Caco-2 (cell line): Measurements from ENCODE around the gene MAP2K5. TPM values are rescaled to one million over a fixed set of nuclear protein-coding genes. Genes with fewer than 3 reads are reported as not detected.

ENCODE experiments used
- BruUV-seq: library from RNA; stranded (reverse); fragments of 400-500 nt; replicated peaks from 2 replicates; lab custom pipeline; 2021; lab: Mats Ljungman, UMichigan
- CTCF ChIA-PET: fragments of 300-600 bp; sonication (Branson Sonifier 250); formaldehyde crosslinking; loops from one replicate; lab custom pipeline; 2022; ENCODE audit warnings: antibody characterized with exemption; lab: Charles Lee
- POLR2A ChIA-PET: fragments of 300-600 bp; sonication (Branson Sonifier 250); formaldehyde crosslinking; loops from one replicate; lab custom pipeline; 2022; ENCODE audit warnings: antibody characterized with exemption; lab: Charles Lee
- DNase-seq, 2 experiments: peaks; one replicate each; pipeline versions ENCODE4 v3.0.0 to v3.0.0-alpha.2; 2020 to 2022
- H3K27me3 ChIP-seq: replicated peaks from 2 replicates; pipeline ENCODE4 v1.6.0; 2011; ENCODE audit warnings: low read length; ENCODE audit not compliant: control insufficient read depth, insufficient read depth
- H3K36me3 ChIP-seq: 2 replicates; pipeline ENCODE4 v1.5.1; 2011; ENCODE audit warnings: low read length; ENCODE audit not compliant: control insufficient read depth, insufficient read depth
- H3K4me1 ChIP-seq: fragments of 250-450 bp; sonication (Bioruptor Pico); 2 replicates; pipeline ENCODE4 v1.5.1; 2020; ENCODE audit warnings: mild to moderate bottlenecking
- H3K4me3 ChIP-seq: 2 replicates; pipeline ENCODE4 v1.5.1; 2011; ENCODE audit warnings: low read depth, mild to moderate bottlenecking, control low read depth, low read length
- H3K9me3 ChIP-seq: fragments of 250-450 bp; sonication (Bioruptor Pico); 2 replicates; pipeline ENCODE4 v1.5.1; 2020; ENCODE audit warnings: mild to moderate bottlenecking, moderate library complexity
- H3K27ac Mint-ChIP-seq: one replicate; pipeline ENCODE4 v1.8.0; 2022; ENCODE audit warnings: mixed read lengths; ENCODE audit not compliant: unreplicated experiment
- H3K27me3 Mint-ChIP-seq: one replicate; pipeline ENCODE4 v1.8.0; 2022; ENCODE audit warnings: mixed read lengths; ENCODE audit not compliant: insufficient read depth, unreplicated experiment
- H3K36me3 Mint-ChIP-seq: one replicate; pipeline ENCODE4 v1.8.0; 2022; ENCODE audit warnings: mild to moderate bottlenecking, mixed read lengths; ENCODE audit not compliant: insufficient read depth, unreplicated experiment
- H3K4me1 Mint-ChIP-seq: one replicate; pipeline ENCODE4 v1.8.0; 2022; ENCODE audit warnings: low read depth, mixed read lengths; ENCODE audit not compliant: unreplicated experiment
- H3K4me3 Mint-ChIP-seq: one replicate; pipeline ENCODE4 v1.8.0; 2022; ENCODE audit warnings: mild to moderate bottlenecking, moderate library complexity, mixed read lengths; ENCODE audit not compliant: unreplicated experiment
- H3K9me3 Mint-ChIP-seq: one replicate; pipeline ENCODE4 v1.8.0; 2022; ENCODE audit warnings: mixed read lengths; ENCODE audit not compliant: unreplicated experiment
- intact Hi-C: fragments of 100-400 bp; cut with micrococcal nuclease; formaldehyde crosslinking; loops from one replicate; pipeline ENCODE4 v1.10.0; 2022; ENCODE audit not compliant: unreplicated experiment
- total RNA-seq: library from RNA; stranded (reverse); gene quantifications from 2 replicates; pipeline ENCODE4 v1.2.3, GENCODE V29; 2022
- TF ChIP-seq, protein P1 (sequence below), 2 experiments: fragments of 200-600 bp in 1 of 2; IDR thresholded peaks; 1 replicate in 1 of 2; 2 replicates in 1 of 2; pipeline versions ENCODE4 v1.5.1 to v1.8.0; 2011 to 2022; ENCODE audit warnings: antibody characterized with exemption in 1 of 2, control low read depth in 1 of 2, inconsistent platforms in 1 of 2, low read depth in 1 of 2, low read length in 1 of 2, mild to moderate bottlenecking in 1 of 2, moderate library complexity in 1 of 2; ENCODE audit not compliant: insufficient read depth in 1 of 2, severe bottlenecking in 1 of 2, unreplicated experiment in 1 of 2

Gene MAP2K5
- total RNA-seq, 1 experiment from 2014 or later, result 12.2 TPM

DNA sequence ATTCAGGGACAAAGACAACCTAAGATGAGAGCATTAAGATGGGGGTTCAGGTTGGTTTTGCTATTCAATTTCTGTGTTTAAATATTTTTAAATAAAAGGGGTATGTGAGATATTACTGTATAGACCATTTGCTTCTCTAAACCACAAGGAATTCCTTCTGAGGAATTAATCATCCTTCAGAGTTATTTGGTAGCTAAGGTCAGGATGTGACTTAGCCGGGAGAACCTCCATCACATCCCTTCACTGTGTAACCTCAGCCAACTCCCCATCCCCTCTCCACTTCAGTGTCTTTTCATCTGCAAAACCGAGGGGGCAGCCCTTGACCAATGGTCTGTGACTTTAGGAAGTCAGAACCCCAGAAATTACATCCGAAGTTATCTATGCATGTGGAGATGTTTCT, 234.1 kb downstream of the MAP2K5 start:
- no peaks in the 10 kb centered on the region for H3K27me3 ChIP-seq
- TF ChIP-seq, protein P1, sequence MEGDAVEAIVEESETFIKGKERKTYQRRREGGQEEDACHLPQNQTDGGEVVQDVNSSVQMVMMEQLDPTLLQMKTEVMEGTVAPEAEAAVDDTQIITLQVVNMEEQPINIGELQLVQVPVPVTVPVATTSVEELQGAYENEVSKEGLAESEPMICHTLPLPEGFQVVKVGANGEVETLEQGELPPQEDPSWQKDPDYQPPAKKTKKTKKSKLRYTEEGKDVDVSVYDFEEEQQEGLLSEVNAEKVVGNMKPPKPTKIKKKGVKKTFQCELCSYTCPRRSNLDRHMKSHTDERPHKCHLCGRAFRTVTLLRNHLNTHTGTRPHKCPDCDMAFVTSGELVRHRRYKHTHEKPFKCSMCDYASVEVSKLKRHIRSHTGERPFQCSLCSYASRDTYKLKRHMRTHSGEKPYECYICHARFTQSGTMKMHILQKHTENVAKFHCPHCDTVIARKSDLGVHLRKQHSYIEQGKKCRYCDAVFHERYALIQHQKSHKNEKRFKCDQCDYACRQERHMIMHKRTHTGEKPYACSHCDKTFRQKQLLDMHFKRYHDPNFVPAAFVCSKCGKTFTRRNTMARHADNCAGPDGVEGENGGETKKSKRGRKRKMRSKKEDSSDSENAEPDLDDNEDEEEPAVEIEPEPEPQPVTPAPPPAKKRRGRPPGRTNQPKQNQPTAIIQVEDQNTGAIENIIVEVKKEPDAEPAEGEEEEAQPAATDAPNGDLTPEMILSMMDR (IDR thresholded peaks at IDR 0.05; ENCODE audit: insufficient read depth in 1 of 2, low read depth in 1 of 2, low read length in 1 of 2, severe bottlenecking in 1 of 2, unreplicated experiment in 1 of 2), result no peak

DNA sequence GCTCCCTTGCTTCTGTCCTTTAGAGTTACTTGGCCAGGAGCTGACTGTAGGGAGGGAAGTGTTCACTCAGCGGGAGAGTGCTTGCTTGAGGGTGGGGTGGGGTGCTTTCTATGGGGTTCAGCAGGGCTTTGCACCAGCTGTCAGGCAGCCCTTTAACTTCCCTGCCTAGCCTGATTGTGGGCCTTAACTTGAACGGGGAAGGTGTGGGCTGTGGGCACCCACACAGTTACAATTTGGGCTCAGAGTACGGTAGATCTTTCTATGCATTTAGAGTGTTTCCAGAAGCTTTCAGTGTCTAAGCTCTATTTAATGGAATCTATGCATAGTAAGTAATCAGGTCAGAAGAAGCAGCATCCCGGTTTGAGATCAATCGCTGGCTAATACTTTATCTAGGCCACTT, 234.6 kb downstream of the MAP2K5 start:
- H3K27me3 ChIP-seq, result no peaks in the 10 kb centered on the region
- no peak overlapping the region for H3K4me3 Mint-ChIP-seq
- ChIA-PET CTCF (no interaction called here), POLR2A (no interaction called here)
- H3K4me3 ChIP-seq, result no peak overlapping the region
- DNase-seq, result no peak
- H3K9me3 ChIP-seq, result no peaks in the 10 kb centered on the region
- H3K27me3 Mint-ChIP-seq, result no peaks in the 10 kb centered on the region
- TF ChIP-seq, protein P1 (IDR thresholded peaks at IDR 0.05; ENCODE audit: insufficient read depth in 1 of 2, low read depth in 1 of 2, low read length in 1 of 2, severe bottlenecking in 1 of 2, unreplicated experiment in 1 of 2), result no peak
- no peaks in the 10 kb centered on the region for H3K4me1 ChIP-seq
- no peaks in the 10 kb centered on the region for H3K36me3 ChIP-seq
- BruUV-seq, result no TSS peak
- intact Hi-C loops, result no loop called here
- H3K4me1 Mint-ChIP-seq, result no peaks in the 10 kb centered on the region
- H3K27ac Mint-ChIP-seq, result no peak overlapping the region
- no peaks in the 10 kb centered on the region for H3K9me3 Mint-ChIP-seq
- peaks cover 6% of the 10 kb centered on the region for H3K36me3 Mint-ChIP-seq

More for the DNA sequence above, 234.1 kb downstream of the MAP2K5 start:
- H3K4me3 Mint-ChIP-seq, result no peak overlapping the region
- H3K36me3 Mint-ChIP-seq, result peaks cover 6% of the 10 kb centered on the region
- intact Hi-C loops, result no loop called here
- no peaks in the 10 kb centered on the region for H3K9me3 ChIP-seq
- POLR2A ChIA-PET, result no interaction called here
- no peak for DNase-seq
- no peak overlapping the region for H3K27ac Mint-ChIP-seq
- CTCF ChIA-PET, result no interaction called here
- no peaks in the 10 kb centered on the region for H3K36me3 ChIP-seq
- H3K4me1 ChIP-seq, result no peaks in the 10 kb centered on the region
- no peaks in the 10 kb centered on the region for H3K9me3 Mint-ChIP-seq
- H3K4me3 ChIP-seq, result no peak overlapping the region
- H3K27me3 Mint-ChIP-seq, result no peaks in the 10 kb centered on the region
- no TSS peak for BruUV-seq
- H3K4me1 Mint-ChIP-seq, result no peaks in the 10 kb centered on the region

DNA sequence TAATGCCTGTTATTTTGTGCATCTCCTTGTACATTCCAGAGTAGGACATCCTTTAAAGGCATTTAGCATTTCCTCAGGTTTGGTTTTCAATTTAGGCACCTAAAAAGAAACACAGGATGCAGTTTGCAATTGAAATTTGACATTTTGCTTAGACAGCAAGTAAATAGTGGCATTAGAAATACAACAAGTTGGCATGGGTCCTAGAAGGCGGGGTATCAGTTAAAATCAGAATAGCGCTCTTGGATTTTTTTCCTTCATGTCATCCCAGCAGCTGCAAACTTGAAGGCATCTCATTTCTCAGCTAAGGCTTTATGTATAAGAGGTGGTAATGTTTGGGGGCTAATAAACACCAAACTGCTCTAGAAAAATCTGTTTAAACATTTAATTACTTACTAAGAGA, 235.3 kb downstream of the MAP2K5 start:
- no peak for DNase-seq
- Mint-ChIP-seq H3K27ac (no peak overlapping the region), H3K27me3 (no peaks in the 10 kb centered on the region), H3K9me3 (no peaks in the 10 kb centered on the region), H3K4me3 (no peak overlapping the region), H3K4me1 (no peaks in the 10 kb centered on the region), H3K36me3 (peaks cover 6% of the 10 kb centered on the region)
- intact Hi-C loops, result no loop called here
- Histone ChIP-seq H3K27me3 (no peaks in the 10 kb centered on the region), H3K9me3 (no peaks in the 10 kb centered on the region), H3K36me3 (no peaks in the 10 kb centered on the region), H3K4me3 (no peak overlapping the region), H3K4me1 (no peaks in the 10 kb centered on the region)
- TF ChIP-seq, protein P1 (IDR thresholded peaks at IDR 0.05; ENCODE audit: insufficient read depth in 1 of 2, low read depth in 1 of 2, low read length in 1 of 2, severe bottlenecking in 1 of 2, unreplicated experiment in 1 of 2), result no peak
- ChIA-PET POLR2A (no interaction called here), CTCF (no interaction called here)
- BruUV-seq, result no TSS peak
